ENCODE results near the gene CCDC88B. TPM values are rescaled to one million over a fixed set of nuclear protein-coding genes. Genes with fewer than 3 reads are reported as not detected.

Gene CCDC88B
- polyA plus RNA-seq, 1 donor from 2014 or later = 1.3 TPM

GRCh38 chr11:64371201-64371600 is 31.2 kb downstream of the CCDC88B start:
- Histone ChIP-seq H3K4me3 (ENCODE audit: low read length) (no peak overlapping the region), H3K27me3 (ENCODE audit: insufficient read depth, low read depth, low read length) (no peaks in the 10 kb centered on the region), H3K4me2 (ENCODE audit: low read length) (no peak overlapping the region), H3K9ac (ENCODE audit: low read length) (no peak overlapping the region), H3K36me3 (ENCODE audit: insufficient read depth, low read length) (no peaks in the 10 kb centered on the region), H4K20me1 (ENCODE audit: insufficient read depth) (no peaks in the 10 kb centered on the region), H2AFZ (ENCODE audit: low read depth, low read length) (no peak overlapping the region), H3K27ac (ENCODE audit: low read length) (no peak overlapping the region), H3K79me2 (replicated peaks; ENCODE audit: insufficient read depth, low read length) (no peaks in the 10 kb centered on the region), H3K9me2 (ENCODE audit: insufficient read depth, low read length) (no peaks in the 10 kb centered on the region), H3F3A (ENCODE audit: insufficient read depth, low read length, poor library complexity, severe bottlenecking) (no peaks in the 10 kb centered on the region), H3K9me3 (ENCODE audit: low read length) (no peaks in the 10 kb centered on the region)
- TF ChIP-seq REST (IDR thresholded peaks at IDR 0.05; ENCODE audit: borderline replicate concordance) = no peak
- no peak for TF ChIP-seq MXI1 (conservative IDR thresholded peaks at IDR 0.05; ENCODE audit: poor library complexity, severe bottlenecking)
- no peak for TF ChIP-seq SMC3 (conservative IDR thresholded peaks at IDR 0.05; ENCODE audit: poor library complexity)
- no peak for TF ChIP-seq POLR2AphosphoS5 (IDR thresholded peaks at IDR 0.05)
- no peak for TF ChIP-seq RAD21 (conservative IDR thresholded peaks at IDR 0.05)
- no peak for TF ChIP-seq CTCF (IDR thresholded peaks at IDR 0.05; ENCODE audit: poor library complexity, severe bottlenecking)
- no peak for TF ChIP-seq EZH2 (IDR thresholded peaks at IDR 0.05; ENCODE audit: borderline replicate concordance, insufficient read depth, low read length, poor library complexity, severe bottlenecking)
- no peak for TF ChIP-seq EP300 (conservative IDR thresholded peaks at IDR 0.05; ENCODE audit: poor library complexity, severe bottlenecking)
- TF ChIP-seq TAF1 (IDR thresholded peaks at IDR 0.05; ENCODE audit: low read depth) = no peak

GRCh38 chr11:64372021-64372420 is 32.0 kb downstream of the CCDC88B start:
- no peaks in the 10 kb centered on the region for H3K27me3 ChIP-seq (ENCODE audit: insufficient read depth, low read depth, low read length)
- H3K27ac ChIP-seq (ENCODE audit: low read length) = no peak overlapping the region
- no peaks in the 10 kb centered on the region for H3K79me2 ChIP-seq (replicated peaks; ENCODE audit: insufficient read depth, low read length)
- H3F3A ChIP-seq (ENCODE audit: insufficient read depth, low read length, poor library complexity, severe bottlenecking) = no peaks in the 10 kb centered on the region
- no peak overlapping the region for H3K9ac ChIP-seq (ENCODE audit: low read length)
- no peaks in the 10 kb centered on the region for H3K36me3 ChIP-seq (ENCODE audit: insufficient read depth, low read length)
- H4K20me1 ChIP-seq (ENCODE audit: insufficient read depth) = no peaks in the 10 kb centered on the region
- TF ChIP-seq EP300 (conservative IDR thresholded peaks at IDR 0.05; ENCODE audit: poor library complexity, severe bottlenecking) = no peak
- no peaks in the 10 kb centered on the region for H3K9me3 ChIP-seq (ENCODE audit: low read length)
- H3K9me2 ChIP-seq (ENCODE audit: insufficient read depth, low read length) = no peaks in the 10 kb centered on the region
- no peak overlapping the region for H3K4me3 ChIP-seq (ENCODE audit: low read length)
- H3K4me2 ChIP-seq (ENCODE audit: low read length) = no peak overlapping the region
- no peak overlapping the region for H2AFZ ChIP-seq (ENCODE audit: low read depth, low read length)

All from neural cell (in vitro differentiated cells).